ENCODE measurements around the gene CNDP2.
"Not testable (repeated sequence)": the region's sequence is repeated elsewhere in the genome, so short reads cannot be mapped to it uniquely, and the experiment has no call there.

The CNDP2 gene

GRCh38 chr18:74519320-74520095, 23.3 kb downstream of the CNDP2 start:
- no peak for DNase-seq (ENCODE audit: low read depth)
- TF ChIP-seq CTCF (conservative IDR thresholded peaks at IDR 0.05; ENCODE audit: control insufficient read depth, insufficient read depth, low read depth, low read length): no peak
- no peak overlapping the region for H3K4me3 ChIP-seq (ENCODE audit: control insufficient read depth, low read depth, low read length)

GRCh38 chr18:74520096-74520833, 24.1 kb downstream of the CNDP2 start:
- no peak overlapping the region for H3K4me3 ChIP-seq (ENCODE audit: control insufficient read depth, low read depth, low read length)
- no peak for DNase-seq (ENCODE audit: low read depth)
- TF ChIP-seq CTCF (conservative IDR thresholded peaks at IDR 0.05; ENCODE audit: control insufficient read depth, insufficient read depth, low read depth, low read length): no peak

GRCh38 chr18:74521068-74521725, 25.0 kb downstream of the CNDP2 start:
- no peak for TF ChIP-seq CTCF (conservative IDR thresholded peaks at IDR 0.05; ENCODE audit: control insufficient read depth, insufficient read depth, low read depth, low read length)
- DNase-seq (ENCODE audit: low read depth): no peak
- H3K4me3 ChIP-seq (ENCODE audit: control insufficient read depth, low read depth, low read length): no peak overlapping the region

GRCh38 chr18:74522635-74523548, 26.7 kb downstream of the CNDP2 start:
- no peak overlapping the region for H3K4me3 ChIP-seq (ENCODE audit: control insufficient read depth, low read depth, low read length)
- DNase-seq (ENCODE audit: low read depth): no peak
- no peak for TF ChIP-seq CTCF (conservative IDR thresholded peaks at IDR 0.05; ENCODE audit: control insufficient read depth, insufficient read depth, low read depth, low read length)

- TF ChIP-seq CTCF (conservative IDR thresholded peaks at IDR 0.05; ENCODE audit: control insufficient read depth, insufficient read depth, low read depth, low read length): no peak
- DNase-seq (ENCODE audit: low read depth): no peak
Observed at GRCh38 chr18:74524097-74524496, 27.9 kb downstream of the CNDP2 start.

GRCh38 chr18:74524915-74525314, 28.8 kb downstream of the CNDP2 start:
- DNase-seq (ENCODE audit: low read depth); H3K4me3 ChIP-seq (ENCODE audit: control insufficient read depth, low read depth, low read length): not testable (repeated sequence)

More at GRCh38 chr18:74524097-74524496, 27.9 kb downstream of the CNDP2 start:
- H3K4me3 ChIP-seq (ENCODE audit: control insufficient read depth, low read depth, low read length): no peak overlapping the region
